Kidney glomerular epithelial cell (primary cell): ENCODE results near the gene M1AP.
A peak's percentile ranks its signal among the peaks of the same experiment; 100 is the strongest.
"Not testable (repeated sequence)": the region's sequence is repeated elsewhere in the genome, so short reads cannot be mapped to it uniquely, and the experiment has no call there.

Experiments
- DNase-seq: peaks from one replicate; lab custom pipeline; 2025; lab: John Stamatoyannopoulos, UW

M1AP gene

DNA sequence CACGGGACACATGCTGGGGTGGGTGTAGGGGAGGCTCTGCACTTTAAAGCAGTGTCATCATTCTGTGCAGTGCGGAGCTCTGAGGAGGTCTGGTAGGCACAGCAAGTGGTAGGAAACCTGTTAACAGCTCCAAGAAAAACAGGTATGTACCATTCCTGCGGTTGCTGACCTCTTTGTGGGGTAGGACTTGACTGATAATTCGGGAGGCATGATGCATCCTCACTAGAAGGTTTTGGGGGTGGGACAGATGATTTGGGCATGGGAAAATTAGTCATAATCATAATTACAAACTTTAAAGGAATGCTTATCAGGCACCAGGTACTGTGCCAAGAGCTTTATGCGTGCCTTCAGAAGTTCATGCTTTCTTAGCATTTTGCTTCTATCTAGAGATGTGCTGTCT, 83.9 kb downstream of the M1AP start:
- peak; percentile 50 for DNase-seq

- no peak for DNase-seq
Observed at GRCh38 chr2:74562126-74562775, 85.9 kb downstream of the M1AP start.

- DNase-seq, result not testable (repeated sequence)
Observed at GRCh38 chr2:74561022-74561421, 87.1 kb downstream of the M1AP start.

- DNase-seq, result peak; percentile 52
Observed at GRCh38 chr2:74560591-74560990, 87.5 kb downstream of the M1AP start.

GRCh38 chr2:74559912-74560311, 88.2 kb downstream of the M1AP start:
- DNase-seq, result no peak

- DNase-seq, result no peak
Observed at GRCh38 chr2:74558284-74559230, 89.6 kb downstream of the M1AP start.

GRCh38 chr2:74556831-74557370, 91.2 kb downstream of the M1AP start:
- DNase-seq, result no peak

- no peak for DNase-seq
Observed at GRCh38 chr2:74556159-74556558, 92.0 kb downstream of the M1AP start.

- no peak for DNase-seq
Observed at GRCh38 chr2:74555610-74556103, 92.5 kb downstream of the M1AP start.

- peak; percentile 25 for DNase-seq
Observed at GRCh38 chr2:74554820-74555531, 93.2 kb downstream of the M1AP start.

GRCh38 chr2:74553892-74554819, 94.0 kb downstream of the M1AP start, which contains the start of the genes DOK1 and LOXL3:
Gene DOK1 (plus strand): TSS chr2:74554720. CDS start chr2:74554755, 35 bp downstream.
Gene LOXL3 (minus strand): TSS chr2:74553942. CDS start chr2:74552634, 1,308 bp downstream.
- DNase-seq, result peak; percentile 74

DNA sequence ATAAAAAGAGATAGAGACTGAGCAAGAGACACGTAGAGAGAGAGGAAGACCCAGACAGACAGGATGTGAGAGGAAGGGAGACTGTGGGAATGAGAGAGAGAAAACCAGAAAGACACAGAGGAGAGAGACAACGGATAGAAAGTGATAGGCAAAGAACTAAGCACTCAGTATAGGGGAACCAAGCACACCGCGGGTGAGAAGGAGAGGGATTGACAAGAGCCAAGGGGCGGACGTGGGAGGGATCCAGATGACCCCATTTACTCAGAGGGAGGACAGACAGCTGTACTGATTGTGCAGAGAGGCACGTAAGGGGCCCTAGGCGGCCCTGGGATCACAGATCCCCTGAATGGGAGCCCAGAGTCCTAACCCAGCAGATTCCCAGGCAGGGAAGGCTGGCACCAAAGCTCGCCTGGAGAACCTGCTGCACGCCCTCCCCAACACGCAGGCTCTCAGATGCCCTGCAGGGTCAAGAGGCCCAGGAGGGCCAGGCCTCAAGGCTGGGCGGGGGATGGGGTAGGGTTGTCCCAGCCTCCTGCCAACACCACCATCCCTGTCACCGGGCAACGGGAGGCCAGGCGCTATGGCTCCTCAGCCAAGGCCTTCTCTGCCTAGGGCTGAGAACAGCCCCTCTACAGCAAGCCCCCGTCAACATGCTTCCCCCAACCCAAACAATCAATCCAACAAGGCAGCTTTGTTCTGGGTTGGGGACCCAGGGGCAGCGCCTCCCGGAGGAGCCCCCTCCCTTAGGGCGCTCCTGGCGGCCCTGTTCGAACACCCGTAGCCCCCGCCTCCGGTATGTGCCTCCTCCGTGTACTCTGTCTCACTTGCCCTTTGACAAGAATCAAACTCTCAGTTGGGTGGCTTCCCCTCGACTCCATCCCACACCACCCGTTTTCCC, 95.0 kb downstream of the M1AP start:
- no peak for DNase-seq

DNA sequence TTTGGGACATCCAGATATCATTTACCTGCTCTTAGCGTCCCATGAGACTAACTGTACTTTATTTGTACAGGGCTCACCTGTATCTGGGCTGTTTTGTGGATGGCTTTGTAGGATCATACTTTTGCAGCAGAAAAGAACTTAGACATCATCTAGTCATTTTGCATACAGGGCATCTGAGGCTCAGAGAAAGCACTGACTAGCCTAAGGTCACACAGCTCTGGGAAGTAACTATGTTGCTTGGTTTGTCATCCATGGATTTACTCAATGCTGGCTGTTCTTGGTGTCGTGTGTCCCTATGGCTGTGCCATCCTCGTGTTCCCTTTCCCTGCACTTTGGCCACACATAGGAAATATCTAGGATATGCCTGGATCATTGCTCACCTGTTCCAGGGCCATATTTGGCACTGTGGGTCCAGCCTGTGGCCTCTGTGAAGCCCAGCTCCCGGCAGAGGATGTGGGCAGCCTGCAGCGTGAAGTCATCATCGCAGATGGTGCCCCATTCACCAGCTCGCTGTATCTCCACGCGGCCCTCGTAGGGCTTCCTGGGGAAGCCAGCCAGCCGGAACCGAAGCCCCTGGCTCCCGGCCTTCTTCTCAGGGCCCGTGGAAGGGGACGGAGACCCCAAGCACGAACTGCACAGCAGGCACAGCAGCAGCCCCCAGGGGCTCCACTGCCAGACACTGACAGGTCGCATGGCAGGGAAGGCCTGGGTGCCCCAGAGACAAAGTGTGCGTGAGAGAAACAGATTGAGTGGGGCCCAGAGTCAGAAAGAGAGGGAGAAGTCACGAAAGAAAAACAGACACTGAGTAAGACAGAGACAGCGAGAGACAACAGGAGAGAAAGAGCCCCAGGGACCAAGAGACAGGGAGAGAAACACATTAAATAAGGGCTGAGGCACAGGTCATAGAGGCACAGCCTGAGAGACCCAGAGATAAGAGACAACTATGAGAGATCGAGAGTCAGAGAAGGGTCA, 95.9 kb downstream of the M1AP start:
- DNase-seq, result no peak

DNA sequence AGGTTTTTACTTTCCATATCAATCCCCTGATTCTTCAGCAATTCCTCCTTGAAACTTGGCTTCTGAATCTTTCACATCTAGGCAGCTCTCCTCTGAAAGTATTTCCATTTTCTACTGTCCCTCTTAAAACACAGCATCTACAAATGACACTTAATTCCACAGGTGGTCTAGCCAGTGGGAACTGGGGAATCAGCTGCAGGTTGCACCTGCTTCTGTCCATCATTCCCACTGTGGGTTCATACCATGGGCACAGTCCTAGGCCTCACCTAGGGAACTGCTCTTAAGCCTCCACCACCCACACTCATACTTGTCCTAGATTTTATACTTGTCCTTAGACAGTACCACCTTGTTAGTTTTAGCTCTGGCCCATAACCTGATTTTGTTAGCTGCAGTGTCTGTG, 96.6 kb downstream of the M1AP start:
- DNase-seq, result no peak

DNA sequence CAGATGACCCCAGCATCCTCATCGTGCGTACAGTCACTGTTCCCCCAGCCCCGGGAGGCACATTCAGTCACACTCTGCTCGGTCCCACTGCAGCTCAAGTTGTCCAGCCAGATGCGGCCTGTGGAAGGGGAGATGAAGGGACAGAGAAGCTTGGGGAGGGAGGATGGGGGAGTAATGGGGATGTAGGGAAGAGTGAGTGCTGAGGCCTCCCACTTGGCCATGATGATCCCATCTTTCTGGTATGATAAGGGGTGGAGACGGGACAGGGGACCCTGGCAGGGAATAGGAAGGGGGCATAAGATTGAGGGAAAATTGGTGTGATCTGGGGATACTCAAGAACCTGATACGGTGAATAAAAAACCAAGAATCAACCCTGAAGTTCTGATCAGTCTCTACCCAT, 97.9 kb downstream of the M1AP start:
- no peak for DNase-seq

DNA sequence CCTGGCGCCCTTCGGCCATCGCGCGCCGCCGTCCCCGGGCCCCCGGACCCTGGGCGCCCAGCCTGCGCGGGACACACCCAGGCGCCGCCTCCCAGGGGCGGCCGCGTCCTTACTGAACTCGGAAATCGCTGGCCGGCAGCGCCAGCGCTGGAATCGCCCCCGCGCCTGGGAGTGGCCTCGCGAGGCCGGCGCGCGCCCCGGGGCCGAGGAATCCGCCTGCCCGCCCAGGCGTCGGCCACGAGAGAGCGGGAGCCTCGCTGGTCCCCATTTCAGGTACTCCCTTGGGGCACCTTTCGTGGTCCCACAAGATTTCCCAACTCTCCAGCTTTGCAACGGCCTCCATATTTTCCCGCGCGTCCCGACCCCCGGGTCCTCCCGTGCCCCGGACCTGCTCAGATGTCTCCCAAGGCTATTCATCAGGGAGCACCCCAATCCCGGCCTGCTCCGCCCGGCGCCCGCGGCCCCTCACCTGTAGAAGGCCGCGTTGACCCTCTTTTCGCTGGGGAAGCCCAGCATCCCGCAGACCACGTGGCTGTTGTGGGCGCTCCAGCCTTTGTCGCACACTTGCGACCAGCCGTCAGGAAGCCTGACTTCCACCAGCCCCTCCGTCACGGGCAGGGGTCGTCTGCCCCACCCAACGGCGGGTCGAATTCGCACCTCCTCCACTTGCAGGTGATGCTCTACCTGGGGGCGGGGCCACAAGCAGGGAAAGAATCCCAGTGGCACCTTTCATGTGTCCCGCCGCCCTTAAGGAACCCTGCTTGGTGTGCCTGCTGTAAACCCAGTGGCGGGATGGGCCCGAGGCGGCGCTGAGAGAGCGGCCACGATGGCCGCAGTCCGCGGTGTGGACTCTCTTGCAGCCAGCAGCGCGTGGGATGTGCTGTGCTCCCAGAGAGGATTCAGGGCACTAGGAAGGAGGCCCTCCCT, 99.0 kb downstream of the M1AP start:
- peak; percentile 12 for DNase-seq

DNA sequence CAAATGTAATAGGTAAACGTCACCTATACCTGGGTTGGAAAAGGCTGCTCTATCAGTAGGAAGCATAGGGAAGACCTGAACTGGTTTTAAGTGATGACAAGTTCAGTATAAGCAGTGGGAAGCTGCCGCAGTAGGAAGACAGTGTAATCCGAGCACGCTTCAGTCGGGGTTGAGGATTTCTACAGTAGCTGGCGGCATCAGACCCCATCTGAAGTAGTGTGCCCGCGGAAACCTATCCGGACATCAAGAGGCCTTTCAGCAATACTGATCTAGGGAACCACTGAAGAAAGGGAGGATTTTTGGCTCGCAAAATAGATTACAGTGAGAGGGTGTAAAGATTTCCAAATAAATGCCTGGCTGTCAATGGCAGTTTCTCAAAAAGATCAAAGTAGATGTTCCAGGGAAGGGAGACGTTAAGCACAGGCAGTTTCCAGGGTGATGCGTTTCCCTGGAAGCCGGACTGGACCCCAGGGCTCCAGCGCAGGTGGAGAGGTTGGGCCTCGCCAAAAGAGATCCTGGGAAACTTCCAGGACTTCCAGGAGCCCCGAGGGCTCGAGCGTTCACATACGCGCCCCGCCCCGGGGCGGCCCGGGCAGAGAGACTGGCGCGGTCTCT, 99.7 kb downstream of the M1AP start:
- no peak for DNase-seq
